ENCODE measurements around the gene RSPH9. TPM values are rescaled to one million over a fixed set of nuclear protein-coding genes. Genes with fewer than 3 reads are reported as not detected.

RSPH9 gene
- polyA plus RNA-seq, 1 experiment: 0.37 TPM

- Histone ChIP-seq H3K4me3 (ENCODE audit: low read depth, low read length) (no peak overlapping the region), H3K27ac (ENCODE audit: low read depth, low read length) (no peak overlapping the region), H3K9me3 (ENCODE audit: control insufficient read depth, insufficient read depth, low read length) (no peaks in the 10 kb centered on the region), H3K27me3 (ENCODE audit: control insufficient read depth, insufficient read depth, low read length) (no peaks in the 10 kb centered on the region)
- ChIA-PET CTCF (no interaction called here), POLR2A (interaction anchor here (0.6 kb wide), 1 partner anchor 11 kb away, joined by 3 read pairs; no protein-coding TSS in a partner anchor)
- DNase-seq (ENCODE audit: low read depth, low spot score): no peak
- no peak for TF ChIP-seq CTCF (IDR thresholded peaks at IDR 0.05; ENCODE audit: low read depth, low read length)
Measured at GRCh38 chr6:43674921-43675320, 30.1 kb downstream of the RSPH9 start.

DNA sequence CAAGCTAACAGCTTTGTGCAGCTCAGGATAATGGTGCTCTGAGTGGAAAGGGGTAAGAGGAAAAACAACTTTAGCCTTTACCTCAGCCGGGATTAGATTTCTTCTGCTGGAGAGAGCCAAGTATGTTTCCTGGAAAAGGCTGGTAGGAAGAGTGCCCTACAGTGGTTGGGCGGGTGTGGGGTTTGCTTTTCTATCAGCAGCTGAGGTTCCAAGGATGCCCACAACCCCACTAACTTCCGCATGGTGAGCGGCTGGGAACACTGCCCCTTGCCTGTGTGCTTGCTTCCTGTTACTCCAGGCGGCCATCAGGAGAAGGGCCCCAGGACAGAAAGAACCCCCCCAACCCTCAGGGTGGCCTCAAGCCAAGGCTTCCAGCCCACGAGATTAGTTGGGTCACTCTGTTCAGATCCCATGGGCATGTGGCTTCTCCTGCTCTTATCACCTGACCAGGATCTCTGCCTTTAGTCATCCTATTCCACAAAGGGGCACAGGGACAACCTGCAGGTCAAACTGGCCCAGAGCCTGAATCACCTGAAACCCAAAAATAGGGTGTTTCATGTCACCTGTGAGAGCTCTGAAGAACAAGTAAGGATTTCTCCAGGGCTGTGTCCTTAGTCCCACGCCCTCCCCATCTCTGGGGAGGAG is 32.2 kb downstream of the RSPH9 start:
- H3K27ac ChIP-seq (ENCODE audit: low read depth, low read length): no peak overlapping the region
- ChIA-PET POLR2A (no interaction called here), CTCF (interaction anchor here (2.8 kb wide), 1 partner anchor 10 kb away, joined by 11 read pairs; no protein-coding TSS in a partner anchor)
- TF ChIP-seq CTCF (IDR thresholded peaks at IDR 0.05; ENCODE audit: low read depth, low read length): no peak
- no peaks in the 10 kb centered on the region for H3K9me3 ChIP-seq (ENCODE audit: control insufficient read depth, insufficient read depth, low read length)
- no peak overlapping the region for H3K4me3 ChIP-seq (ENCODE audit: low read depth, low read length)
- no peaks in the 10 kb centered on the region for H3K27me3 ChIP-seq (ENCODE audit: control insufficient read depth, insufficient read depth, low read length)
- no peak for DNase-seq (ENCODE audit: low read depth, low spot score)

GRCh38 chr6:43677759-43678158 is 32.9 kb downstream of the RSPH9 start:
- POLR2A ChIA-PET: no interaction called here
- CTCF ChIA-PET: interaction anchor here (2.8 kb wide), 1 partner anchor 10 kb away, joined by 11 read pairs; no protein-coding TSS in a partner anchor
- H3K4me3 ChIP-seq (ENCODE audit: low read depth, low read length): no peak overlapping the region
- H3K9me3 ChIP-seq (ENCODE audit: control insufficient read depth, insufficient read depth, low read length): no peaks in the 10 kb centered on the region
- no peaks in the 10 kb centered on the region for H3K27me3 ChIP-seq (ENCODE audit: control insufficient read depth, insufficient read depth, low read length)
- DNase-seq (ENCODE audit: low read depth, low spot score): no peak
- no peak for TF ChIP-seq CTCF (IDR thresholded peaks at IDR 0.05; ENCODE audit: low read depth, low read length)
- H3K27ac ChIP-seq (ENCODE audit: low read depth, low read length): no peak overlapping the region

- Histone ChIP-seq H3K4me3 (ENCODE audit: low read depth, low read length) (no peak overlapping the region), H3K9me3 (ENCODE audit: control insufficient read depth, insufficient read depth, low read length) (no peaks in the 10 kb centered on the region), H3K27me3 (ENCODE audit: control insufficient read depth, insufficient read depth, low read length) (no peaks in the 10 kb centered on the region), H3K27ac (ENCODE audit: low read depth, low read length) (no peak overlapping the region)
- TF ChIP-seq CTCF (IDR thresholded peaks at IDR 0.05; ENCODE audit: low read depth, low read length): no peak
- POLR2A ChIA-PET: no interaction called here
- no peak for DNase-seq (ENCODE audit: low read depth, low spot score)
- CTCF ChIA-PET: interaction anchor here (1.1 to 2.8 kb wide), 2 partner anchors 11 to 400 kb away, joined by 3 to 11 read pairs; no protein-coding TSS in a partner anchor
Measured at GRCh38 chr6:43678341-43678740, 33.5 kb downstream of the RSPH9 start.

GRCh38 chr6:43679057-43679456 is 34.2 kb downstream of the RSPH9 start:
- Histone ChIP-seq H3K9me3 (ENCODE audit: control insufficient read depth, insufficient read depth, low read length) (no peaks in the 10 kb centered on the region), H3K4me3 (ENCODE audit: low read depth, low read length) (no peak overlapping the region), H3K27ac (ENCODE audit: low read depth, low read length) (no peak overlapping the region), H3K27me3 (ENCODE audit: control insufficient read depth, insufficient read depth, low read length) (no peaks in the 10 kb centered on the region)
- DNase-seq (ENCODE audit: low read depth, low spot score): no peak
- ChIA-PET POLR2A (no interaction called here), CTCF (interaction anchor here (1.1 to 2.8 kb wide), 2 partner anchors 12 to 400 kb away, joined by 3 to 11 read pairs; no protein-coding TSS in a partner anchor)
- no peak for TF ChIP-seq CTCF (IDR thresholded peaks at IDR 0.05; ENCODE audit: low read depth, low read length)

Measured in AG04450 (cell line).